DOHH2 (cell line): ENCODE results near the gene NFKBIE.

ENCODE experiments used
- H3F3A ChIP-seq: fragments of 200-600 bp; sonication (generic), shearing (Covaris generic); 2 replicates; pipeline ENCODE4 v1.6.0; 2016; ENCODE audit warnings: antibody characterized with exemption, mild to moderate bottlenecking; ENCODE audit not compliant: control insufficient read depth, insufficient read depth
- H3K27ac ChIP-seq: fragments of 200-600 bp; sonication (generic); 2 replicates; pipeline ENCODE4 v1.5.1; 2014; ENCODE audit warnings: low read depth, mild to moderate bottlenecking, low read length, moderate library complexity
- H3K27me3 ChIP-seq: fragments of 200-600 bp; sonication (generic); 2 replicates; pipeline ENCODE4 v1.6.1; 2014; ENCODE audit warnings: mild to moderate bottlenecking, low read length, mixed read lengths; ENCODE audit not compliant: control insufficient read depth
- H3K36me3 ChIP-seq: fragments of 200-600 bp; sonication (generic); 2 replicates; pipeline ENCODE4 v1.6.1; 2014; ENCODE audit warnings: mild to moderate bottlenecking, low read length, moderate library complexity, mixed read lengths; ENCODE audit not compliant: control insufficient read depth
- H3K4me1 ChIP-seq: fragments of 200-600 bp; sonication (generic); 2 replicates; pipeline ENCODE4 v1.6.1; 2014; ENCODE audit warnings: mild to moderate bottlenecking, low read length, mixed read lengths; ENCODE audit not compliant: control insufficient read depth
- H3K4me2 ChIP-seq: fragments of 200-600 bp; sonication (generic); 2 replicates; pipeline ENCODE4 v1.6.0; 2014; ENCODE audit warnings: mild to moderate bottlenecking, low read length, moderate library complexity
- H3K4me3 ChIP-seq: fragments of 200-600 bp; sonication (generic); 2 replicates; pipeline ENCODE4 v1.5.1; 2014; ENCODE audit warnings: mild to moderate bottlenecking, low read length, mixed read lengths
- H3K79me2 ChIP-seq: fragments of 200-600 bp; sonication (generic); 2 replicates; pipeline ENCODE4 v1.6.1; 2014; ENCODE audit warnings: mild to moderate bottlenecking, low read length, mixed read lengths; ENCODE audit not compliant: control insufficient read depth
- H3K9me2 ChIP-seq: fragments of 200-600 bp; sonication (generic); replicated peaks from 2 replicates; pipeline ENCODE4 v1.6.1; 2014; ENCODE audit warnings: mild to moderate bottlenecking, low read length, mixed read lengths; ENCODE audit not compliant: control insufficient read depth
- H3K9me3 ChIP-seq: fragments of 200-600 bp; sonication (generic); 2 replicates; pipeline ENCODE4 v1.6.1; 2014; ENCODE audit warnings: antibody characterized with exemption, low read length, mixed read lengths; ENCODE audit not compliant: control insufficient read depth, insufficient read depth
- H4K20me1 ChIP-seq: fragments of 200-600 bp; sonication (generic); 2 replicates; pipeline ENCODE4 v1.6.0; 2014; ENCODE audit warnings: low read depth, mild to moderate bottlenecking, antibody characterized with exemption, low read length, moderate library complexity; ENCODE audit not compliant: control insufficient read depth, insufficient read depth
- EZH2phosphoT487 ChIP-seq: fragments of 200-600 bp; sonication (generic); IDR thresholded peaks from 2 replicates; pipeline ENCODE4 v1.6.1; 2017; ENCODE audit warnings: borderline replicate concordance, mild to moderate bottlenecking, antibody characterized with exemption, low read length, moderate library complexity, mixed read lengths
- TF ChIP-seq, protein P1 (sequence below): fragments of 200-600 bp; sonication (generic); IDR thresholded peaks from one replicate; pipeline ENCODE4 v1.5.1; 2014; ENCODE audit warnings: antibody characterized with exemption, mild to moderate bottlenecking, low read depth, low read length; ENCODE audit not compliant: poor library complexity, severe bottlenecking

NFKBIE gene

GRCh38 chr6:44276667-44277640 is 11.6 kb upstream of the NFKBIE start:
- peaks cover 39% of the 10 kb centered on the region for H3K27me3 ChIP-seq
- no peaks in the 10 kb centered on the region for H3K9me2 ChIP-seq
- no peaks in the 10 kb centered on the region for H4K20me1 ChIP-seq
- TF ChIP-seq EZH2phosphoT487: no peak
- TF ChIP-seq, protein P1, sequence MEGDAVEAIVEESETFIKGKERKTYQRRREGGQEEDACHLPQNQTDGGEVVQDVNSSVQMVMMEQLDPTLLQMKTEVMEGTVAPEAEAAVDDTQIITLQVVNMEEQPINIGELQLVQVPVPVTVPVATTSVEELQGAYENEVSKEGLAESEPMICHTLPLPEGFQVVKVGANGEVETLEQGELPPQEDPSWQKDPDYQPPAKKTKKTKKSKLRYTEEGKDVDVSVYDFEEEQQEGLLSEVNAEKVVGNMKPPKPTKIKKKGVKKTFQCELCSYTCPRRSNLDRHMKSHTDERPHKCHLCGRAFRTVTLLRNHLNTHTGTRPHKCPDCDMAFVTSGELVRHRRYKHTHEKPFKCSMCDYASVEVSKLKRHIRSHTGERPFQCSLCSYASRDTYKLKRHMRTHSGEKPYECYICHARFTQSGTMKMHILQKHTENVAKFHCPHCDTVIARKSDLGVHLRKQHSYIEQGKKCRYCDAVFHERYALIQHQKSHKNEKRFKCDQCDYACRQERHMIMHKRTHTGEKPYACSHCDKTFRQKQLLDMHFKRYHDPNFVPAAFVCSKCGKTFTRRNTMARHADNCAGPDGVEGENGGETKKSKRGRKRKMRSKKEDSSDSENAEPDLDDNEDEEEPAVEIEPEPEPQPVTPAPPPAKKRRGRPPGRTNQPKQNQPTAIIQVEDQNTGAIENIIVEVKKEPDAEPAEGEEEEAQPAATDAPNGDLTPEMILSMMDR: no peak
- no peak overlapping the region for H3K27ac ChIP-seq
- no peaks in the 10 kb centered on the region for H3F3A ChIP-seq
- H3K9me3 ChIP-seq: no peaks in the 10 kb centered on the region
- H3K36me3 ChIP-seq: no peaks in the 10 kb centered on the region
- H3K79me2 ChIP-seq: no peaks in the 10 kb centered on the region
- H3K4me1 ChIP-seq: no peaks in the 10 kb centered on the region
- H3K4me2 ChIP-seq: no peak overlapping the region
- no peak overlapping the region for H3K4me3 ChIP-seq

DNA sequence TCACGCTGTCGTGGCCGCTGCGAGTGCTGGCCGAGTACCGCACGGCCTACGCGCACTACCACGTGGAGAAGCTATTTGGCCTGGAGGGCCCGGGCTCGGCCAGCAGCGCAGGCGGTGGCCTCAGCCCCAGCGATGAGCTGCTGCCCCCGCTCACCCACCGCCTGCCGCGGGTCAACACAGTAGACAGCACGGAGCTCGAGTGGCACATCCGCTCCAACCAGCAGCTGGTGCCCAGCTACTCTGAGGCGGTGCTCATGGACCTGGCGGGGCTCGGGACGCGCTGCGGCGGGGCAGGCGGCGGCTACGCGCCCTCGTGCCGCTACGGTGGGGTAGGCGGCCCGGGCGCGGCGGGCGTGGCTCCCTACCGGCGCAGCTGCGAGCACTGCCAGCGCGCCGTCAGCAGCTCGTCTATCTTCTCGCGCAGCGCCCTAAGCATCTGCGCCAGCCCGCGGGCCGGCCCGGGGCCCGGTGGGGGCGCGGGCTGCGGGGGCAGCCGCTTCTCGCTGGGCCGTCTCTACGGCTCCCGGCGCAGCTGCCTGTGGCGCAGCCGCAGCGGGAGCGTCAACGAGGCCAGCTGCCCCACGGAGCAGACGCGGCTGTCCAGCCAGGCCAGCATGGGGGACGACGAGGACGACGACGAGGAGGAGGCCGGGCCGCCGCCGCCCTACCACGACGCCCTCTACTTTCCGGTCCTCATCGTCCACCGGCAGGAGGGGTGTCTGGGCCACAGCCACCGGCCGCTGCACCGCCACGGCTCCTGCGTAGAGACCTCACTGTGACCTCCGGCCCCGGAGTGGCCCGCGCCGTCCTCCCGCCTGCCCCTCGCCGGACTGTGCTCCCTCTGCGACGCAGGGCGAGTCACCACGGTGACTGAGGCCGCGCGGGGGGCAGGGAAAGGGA is 10.6 kb upstream of the NFKBIE start:
- Histone ChIP-seq H3K9me2 (no peaks in the 10 kb centered on the region), H3K27me3 (peaks cover 48% of the 10 kb centered on the region), H3K36me3 (no peaks in the 10 kb centered on the region), H3K9me3 (no peaks in the 10 kb centered on the region), H3K27ac (no peak overlapping the region), H3K79me2 (no peaks in the 10 kb centered on the region), H3F3A (no peaks in the 10 kb centered on the region), H4K20me1 (no peaks in the 10 kb centered on the region), H3K4me3 (no peak overlapping the region), H3K4me2 (no peak overlapping the region), H3K4me1 (peaks cover 3% of the 10 kb centered on the region; the same call in 1 of the 2 replicates)
- TF ChIP-seq, protein P1: no peak
- no peak for TF ChIP-seq EZH2phosphoT487

- H3F3A ChIP-seq: no peaks in the 10 kb centered on the region
- no peaks in the 10 kb centered on the region for H3K36me3 ChIP-seq
- no peak overlapping the region for H3K4me3 ChIP-seq
- H3K27ac ChIP-seq: no peak overlapping the region
- H3K9me2 ChIP-seq: no peaks in the 10 kb centered on the region
- H3K4me2 ChIP-seq: no peak overlapping the region
- H3K79me2 ChIP-seq: no peaks in the 10 kb centered on the region
- no peaks in the 10 kb centered on the region for H4K20me1 ChIP-seq
- H3K27me3 ChIP-seq: peaks cover 47% of the 10 kb centered on the region
- TF ChIP-seq, protein P1: no peak
- no peak for TF ChIP-seq EZH2phosphoT487
- H3K4me1 ChIP-seq: peaks cover 3% of the 10 kb centered on the region; the same call in 1 of the 2 replicates
- H3K9me3 ChIP-seq: no peaks in the 10 kb centered on the region
Observed at GRCh38 chr6:44275271-44275748, 10.0 kb upstream of the NFKBIE start.
